ENCODE results near the gene TMEM26.

GRCh38 chr10:61391281-61391680 lies 61.9 kb downstream of the TMEM26 start:
- TF ChIP-seq ARNTL (CRISPR knock-in tag; IDR thresholded peaks at IDR 0.05; ENCODE audit: borderline replicate concordance, low read depth) = no peak
- no peak for TF ChIP-seq PATZ1 (CRISPR knock-in tag; IDR thresholded peaks at IDR 0.05; ENCODE audit: borderline replicate concordance)
- no peak for TF ChIP-seq ZFP30 (CRISPR knock-in tag; IDR thresholded peaks at IDR 0.05)
- TF ChIP-seq ZC3H10 (CRISPR knock-in tag; IDR thresholded peaks at IDR 0.05) = no peak
